ENCODE results near the gene DAPK2. TPM values are rescaled to one million over a fixed set of nuclear protein-coding genes. Genes with fewer than 3 reads are reported as not detected.

DAPK2 gene
- total RNA-seq (1 to 10 TPM; 6.0 to 8.0 TPM), polyA plus RNA-seq (1 to 10 TPM; 2.0 to 8.1 TPM)
- long read RNA-seq, donor 1, transcript DAPK2-202 (12 exons, 1,741 nt) = major isoform, 11 of 24 reads
- long read RNA-seq, donor 1, partial matches to known transcripts = 0 of 24 reads
- long read RNA-seq, donor 1, other reads (novel, unspliced or antisense) = 12 of 24 reads
- long read RNA-seq, donor 2, partial matches to known transcripts = 0 of 4 reads
- long read RNA-seq, donor 2, other reads (novel, unspliced or antisense) = 2 of 4 reads

- ATAC-seq (ENCODE audit: low FRiP score) (peak; percentile 88), DNase-seq (peak; percentile 77 to 89)
- peak within 1 kb of the TSS; percentile 37 to 85 for H3K4me3 ChIP-seq (ENCODE audit: low read length in 2 of 2)
- 8 to 11% methylated on average over 31 to 50 of the region's 50 CpGs for WGBS, 2 donors
- no peaks in the 10 kb centered on the region for H3K36me3 ChIP-seq (ENCODE audit: control insufficient read depth in 1 of 2, insufficient read depth in 2 of 2, low read length in 1 of 2)
- H3K9me3 ChIP-seq (ENCODE audit: control insufficient read depth, low read length) = no peaks in the 10 kb centered on the region
- no peak within 1 kb of the TSS for H3K27ac ChIP-seq (ENCODE audit: low read depth in 1 of 2, low read length in 2 of 2)
- H3K27me3 ChIP-seq (ENCODE audit: control insufficient read depth in 1 of 2, insufficient read depth in 2 of 2, low read length in 1 of 2) = no peaks in the 10 kb centered on the region
- H3K4me1 ChIP-seq (ENCODE audit: control insufficient read depth in 1 of 2, insufficient read depth in 2 of 2, low read length in 2 of 2) = no peaks in the 10 kb centered on the region
- intact Hi-C loops (cut with DNase I) = loop anchor here (5.0 to 10.0 kb wide), 3 partner anchors 104 to 294 kb away; no protein-coding TSS in a partner anchor
Observed at GRCh38 chr15:64046421-64047153, at the start of gene DAPK2. TSS of gene DAPK2 (minus strand) at chr15:64046485. CDS start at chr15:64040261, 6,224 bp downstream.

- H3K4me1 ChIP-seq (ENCODE audit: control insufficient read depth in 1 of 2, insufficient read depth in 2 of 2, low read length in 2 of 2) = no peaks in the 10 kb centered on the region
- WGBS, 2 donors = 30 to 33% methylated on average over 4 of the region's 4 CpGs
Observed at GRCh38 chr15:64095431-64095794, 49.1 kb upstream of the DAPK2 start.

GRCh38 chr15:64093627-64094417 lies 47.5 kb upstream of the DAPK2 start, which contains the start of gene CIAO2A:
TSS of gene CIAO2A (minus strand) at chr15:64093838. CDS start at chr15:64093768, 70 bp downstream.
- ATAC-seq (ENCODE audit: low FRiP score) (peak; percentile 95), DNase-seq (peak; percentile 95 to 98)
- WGBS, 2 donors = 0 to 1% methylated on average over 41 of the region's 41 CpGs
- H3K4me1 ChIP-seq (ENCODE audit: control insufficient read depth in 1 of 2, insufficient read depth in 2 of 2, low read length in 2 of 2) = no peaks in the 10 kb centered on the region
- intact Hi-C loops (cut with DNase I) = loop anchor here in 1 of 2 donors (5.0 kb wide), 1 partner anchor 68 kb away; the partner anchor contains the start of gene PPIB
- H3K9me3 ChIP-seq (ENCODE audit: control insufficient read depth, low read length) = no peaks in the 10 kb centered on the region
- H3K4me3 ChIP-seq (ENCODE audit: low read length in 2 of 2) = peak within 1 kb of the TSS; percentile 96 to 99
- no peaks in the 10 kb centered on the region for H3K27me3 ChIP-seq (ENCODE audit: control insufficient read depth in 1 of 2, insufficient read depth in 2 of 2, low read length in 1 of 2)
- H3K36me3 ChIP-seq (ENCODE audit: control insufficient read depth in 1 of 2, insufficient read depth in 2 of 2, low read length in 1 of 2) = no peaks in the 10 kb centered on the region
- H3K27ac ChIP-seq (ENCODE audit: low read depth in 1 of 2, low read length in 2 of 2) = peak within 1 kb of the TSS; percentile 39 to 80

More at GRCh38 chr15:64095431-64095794, 49.1 kb upstream of the DAPK2 start:
- intact Hi-C loops (cut with DNase I) = no loop called here
- H3K27ac ChIP-seq (ENCODE audit: low read depth in 1 of 2, low read length in 2 of 2) = peak overlapping the region; percentile 20 to 49
- peak overlapping the region in 1 of 2 donors; percentile 87 for H3K4me3 ChIP-seq (ENCODE audit: low read length in 2 of 2)
- H3K9me3 ChIP-seq (ENCODE audit: control insufficient read depth, low read length) = no peaks in the 10 kb centered on the region
- no peaks in the 10 kb centered on the region for H3K36me3 ChIP-seq (ENCODE audit: control insufficient read depth in 1 of 2, insufficient read depth in 2 of 2, low read length in 1 of 2)
- H3K27me3 ChIP-seq (ENCODE audit: control insufficient read depth in 1 of 2, insufficient read depth in 2 of 2, low read length in 1 of 2) = no peaks in the 10 kb centered on the region
- DNase-seq (no peak), ATAC-seq (ENCODE audit: low FRiP score) (no peak)

- intact Hi-C loops (cut with DNase I) = loop anchor here in 1 of 2 donors (5.0 kb wide), 1 partner anchor 69 kb away; the partner anchor contains the start of gene PPIB
- H3K36me3 ChIP-seq (ENCODE audit: control insufficient read depth in 1 of 2, insufficient read depth in 2 of 2, low read length in 1 of 2) = peaks cover 0 to 2% of the 10 kb centered on the region in 2 donors
- H3K9me3 ChIP-seq (ENCODE audit: control insufficient read depth, low read length) = no peaks in the 10 kb centered on the region
- peak; percentile 66 to 78 for DNase-seq
- 4% methylated on average over 22 of the region's 22 CpGs for WGBS, 2 donors
- ATAC-seq (ENCODE audit: low FRiP score) = peak; percentile 0
- no peaks in the 10 kb centered on the region for H3K27me3 ChIP-seq (ENCODE audit: control insufficient read depth in 1 of 2, insufficient read depth in 2 of 2, low read length in 1 of 2)
- peak overlapping the region; percentile 96 to 99 for H3K4me3 ChIP-seq (ENCODE audit: low read length in 2 of 2)
- H3K27ac ChIP-seq (ENCODE audit: low read depth in 1 of 2, low read length in 2 of 2) = peak overlapping the region in 1 of 2 donors; percentile 80
- H3K4me1 ChIP-seq (ENCODE audit: control insufficient read depth in 1 of 2, insufficient read depth in 2 of 2, low read length in 2 of 2) = no peaks in the 10 kb centered on the region
Observed at GRCh38 chr15:64092864-64093626, 46.8 kb upstream of the DAPK2 start.

GRCh38 chr15:64092075-64092820 lies 46.0 kb upstream of the DAPK2 start:
- peaks cover 0 to 2% of the 10 kb centered on the region in 2 donors for H3K36me3 ChIP-seq (ENCODE audit: control insufficient read depth in 1 of 2, insufficient read depth in 2 of 2, low read length in 1 of 2)
- H3K27me3 ChIP-seq (ENCODE audit: control insufficient read depth in 1 of 2, insufficient read depth in 2 of 2, low read length in 1 of 2) = no peaks in the 10 kb centered on the region
- H3K4me3 ChIP-seq (ENCODE audit: low read length in 2 of 2) = no peak overlapping the region
- no peaks in the 10 kb centered on the region for H3K4me1 ChIP-seq (ENCODE audit: control insufficient read depth in 1 of 2, insufficient read depth in 2 of 2, low read length in 2 of 2)
- ATAC-seq (ENCODE audit: low FRiP score) (no peak), DNase-seq (no peak)
- no peaks in the 10 kb centered on the region for H3K9me3 ChIP-seq (ENCODE audit: control insufficient read depth, low read length)
- H3K27ac ChIP-seq (ENCODE audit: low read depth in 1 of 2, low read length in 2 of 2) = no peak overlapping the region
- intact Hi-C loops (cut with DNase I) = loop anchor here in 1 of 2 donors (5.0 kb wide), 1 partner anchor 70 kb away; the partner anchor contains the start of gene PPIB

GRCh38 chr15:64090527-64090926 lies 44.2 kb upstream of the DAPK2 start:
- intact Hi-C loops (cut with DNase I) = loop anchor here in 1 of 2 donors (5.0 kb wide), 1 partner anchor 72 kb away; the partner anchor contains the start of gene PPIB
- Histone ChIP-seq H3K27ac (ENCODE audit: low read depth in 1 of 2, low read length in 2 of 2) (no peak overlapping the region), H3K27me3 (ENCODE audit: control insufficient read depth in 1 of 2, insufficient read depth in 2 of 2, low read length in 1 of 2) (no peaks in the 10 kb centered on the region), H3K4me1 (ENCODE audit: control insufficient read depth in 1 of 2, insufficient read depth in 2 of 2, low read length in 2 of 2) (no peaks in the 10 kb centered on the region), H3K4me3 (ENCODE audit: low read length in 2 of 2) (no peak overlapping the region), H3K36me3 (ENCODE audit: control insufficient read depth in 1 of 2, insufficient read depth in 2 of 2, low read length in 1 of 2) (peaks cover 0 to 2% of the 10 kb centered on the region in 2 donors), H3K9me3 (ENCODE audit: control insufficient read depth, low read length) (no peaks in the 10 kb centered on the region)
- 73 to 80% methylated on average over 3 of the region's 3 CpGs for WGBS, 2 donors
- ATAC-seq (ENCODE audit: low FRiP score) (no peak), DNase-seq (peak in 1 of 2 donors; percentile 58)

- Histone ChIP-seq H3K27me3 (ENCODE audit: control insufficient read depth in 1 of 2, insufficient read depth in 2 of 2, low read length in 1 of 2) (no peaks in the 10 kb centered on the region), H3K9me3 (ENCODE audit: control insufficient read depth, low read length) (no peaks in the 10 kb centered on the region), H3K27ac (ENCODE audit: low read depth in 1 of 2, low read length in 2 of 2) (no peak overlapping the region), H3K4me3 (ENCODE audit: low read length in 2 of 2) (no peak overlapping the region), H3K36me3 (ENCODE audit: control insufficient read depth in 1 of 2, insufficient read depth in 2 of 2, low read length in 1 of 2) (peaks cover 0 to 2% of the 10 kb centered on the region in 2 donors), H3K4me1 (ENCODE audit: control insufficient read depth in 1 of 2, insufficient read depth in 2 of 2, low read length in 2 of 2) (no peaks in the 10 kb centered on the region)
- intact Hi-C loops (cut with DNase I) = loop anchor here in 1 of 2 donors (5.0 kb wide), 1 partner anchor 73 kb away; the partner anchor contains the start of gene PPIB
- DNase-seq = no peak
- ATAC-seq (ENCODE audit: low FRiP score) = no peak
- WGBS, 2 donors = 77 to 78% methylated on average over 12 of the region's 12 CpGs
Observed at GRCh38 chr15:64089543-64090280, 43.4 kb upstream of the DAPK2 start.
